Chondrocyte (in vitro differentiated cells): ENCODE results near the gene GNB3. TPM values are rescaled to one million over a fixed set of nuclear protein-coding genes. Genes with fewer than 3 reads are reported as not detected.

Experiments used
- DNase-seq: peaks from one replicate; pipeline ENCODE4 v3.0.0; 2021; ENCODE audit warnings: mixed read lengths, low spot score
- H3K27ac Mint-ChIP-seq: one replicate; pipeline ENCODE4 v1.8.0; 2021; ENCODE audit warnings: mild to moderate bottlenecking, moderate library complexity, mixed read lengths; ENCODE audit not compliant: unreplicated experiment
- H3K27me3 Mint-ChIP-seq: 2 replicates; pipeline ENCODE4 v1.8.0; 2021; ENCODE audit warnings: low read depth, mixed read lengths
- H3K36me3 Mint-ChIP-seq: 2 replicates; pipeline ENCODE4 v1.8.0; 2021; ENCODE audit warnings: low read depth, mixed read lengths
- H3K4me1 Mint-ChIP-seq: 2 replicates; pipeline ENCODE4 v1.8.0; 2021; ENCODE audit warnings: low read depth, mild to moderate bottlenecking, mixed read lengths
- H3K4me3 Mint-ChIP-seq: one replicate; pipeline ENCODE4 v1.8.0; 2021; ENCODE audit warnings: mild to moderate bottlenecking, moderate library complexity, mixed read lengths; ENCODE audit not compliant: unreplicated experiment
- H3K9me3 Mint-ChIP-seq: 2 replicates; pipeline ENCODE4 v1.8.0; 2021; ENCODE audit warnings: low read depth, mixed read lengths
- CTCF ChIP-seq: fragments of 200-600 bp; sonication (generic); IDR thresholded peaks from 2 replicates; pipeline ENCODE4 v1.5.0; 2021; ENCODE audit warnings: antibody characterized with exemption, mild to moderate bottlenecking, moderate library complexity
- total RNA-seq: library from RNA; stranded (reverse); gene quantifications from 3 replicates; pipeline ENCODE4 v1.2.1, GENCODE V29; 2021

The GNB3 gene
- total RNA-seq, 1 donor from 2014 or later, result 10.2 TPM

GRCh38 chr12:6816598-6816997 lies 24.1 kb upstream of the GNB3 start:
- Mint-ChIP-seq H3K4me3 (no peak overlapping the region), H3K27me3 (peaks cover 3% of the 10 kb centered on the region), H3K9me3 (no peaks in the 10 kb centered on the region), H3K27ac (no peak overlapping the region), H3K36me3 (no peaks in the 10 kb centered on the region), H3K4me1 (peaks cover 18% of the 10 kb centered on the region)
- TF ChIP-seq CTCF, result no peak
- no peak for DNase-seq

GRCh38 chr12:6817098-6817497 lies 23.6 kb upstream of the GNB3 start:
- peaks cover 21% of the 10 kb centered on the region for H3K4me1 Mint-ChIP-seq
- TF ChIP-seq CTCF, result no peak
- no peaks in the 10 kb centered on the region for H3K36me3 Mint-ChIP-seq
- DNase-seq, result no peak
- no peaks in the 10 kb centered on the region for H3K9me3 Mint-ChIP-seq
- H3K27ac Mint-ChIP-seq, result no peak overlapping the region
- peaks cover 3% of the 10 kb centered on the region for H3K27me3 Mint-ChIP-seq
- no peak overlapping the region for H3K4me3 Mint-ChIP-seq

GRCh38 chr12:6817662-6818157 lies 23.0 kb upstream of the GNB3 start:
- Mint-ChIP-seq H3K4me1 (peaks cover 27% of the 10 kb centered on the region), H3K27ac (no peak overlapping the region), H3K36me3 (no peaks in the 10 kb centered on the region), H3K9me3 (no peaks in the 10 kb centered on the region), H3K4me3 (no peak overlapping the region), H3K27me3 (peaks cover 3% of the 10 kb centered on the region)
- no peak for DNase-seq
- TF ChIP-seq CTCF, result no peak

GRCh38 chr12:6818222-6818621 lies 22.5 kb upstream of the GNB3 start:
- no peaks in the 10 kb centered on the region for H3K9me3 Mint-ChIP-seq
- no peak for DNase-seq
- H3K27me3 Mint-ChIP-seq, result peaks cover 3% of the 10 kb centered on the region
- H3K36me3 Mint-ChIP-seq, result no peaks in the 10 kb centered on the region
- no peak overlapping the region for H3K4me3 Mint-ChIP-seq
- TF ChIP-seq CTCF, result no peak
- no peak overlapping the region for H3K27ac Mint-ChIP-seq
- H3K4me1 Mint-ChIP-seq, result peaks cover 32% of the 10 kb centered on the region

- Mint-ChIP-seq H3K4me3 (no peak overlapping the region), H3K4me1 (peaks cover 34% of the 10 kb centered on the region), H3K36me3 (no peaks in the 10 kb centered on the region), H3K27me3 (peaks cover 3% of the 10 kb centered on the region), H3K27ac (no peak overlapping the region), H3K9me3 (no peaks in the 10 kb centered on the region)
- no peak for TF ChIP-seq CTCF
- DNase-seq, result no peak
Measured at GRCh38 chr12:6818645-6819044, 22.1 kb upstream of the GNB3 start.
